M059J (cell line): ENCODE measurements around the gene PXDN. TPM values are rescaled to one million over a fixed set of nuclear protein-coding genes. Genes with fewer than 3 reads are reported as not detected.
A peak's percentile ranks its signal among the peaks of the same experiment; 100 is the strongest.
"Not testable (repeated sequence)": the region's sequence is repeated elsewhere in the genome, so short reads cannot be mapped to it uniquely, and the experiment has no call there.

Experiments
- DNase-seq: peaks from one replicate; pipeline ENCODE4 v3.0.0-alpha.2; 2012; ENCODE audit warnings: low read depth
- total RNA-seq: library from RNA; depleted of rRNA; stranded (reverse); fragments of >200 nt; shearing (Covaris generic); gene quantifications from 2 replicates; pipeline ENCODE4 v1.2.3, GENCODE V29; 2014

The PXDN gene
- total RNA-seq, 1 experiment from 2014 or later, result 115 TPM

- DNase-seq, result no peak
These were observed 110.3 kb downstream of the PXDN start for GRCh38 chr2:1633936-1634587.

- no peak for DNase-seq
These were observed 111.1 kb downstream of the PXDN start for GRCh38 chr2:1633092-1633671.

GRCh38 chr2:1632510-1632909 lies 111.8 kb downstream of the PXDN start:
- DNase-seq, result no peak

GRCh38 chr2:1632002-1632348 lies 112.3 kb downstream of the PXDN start:
- peak; percentile 81 for DNase-seq

DNA sequence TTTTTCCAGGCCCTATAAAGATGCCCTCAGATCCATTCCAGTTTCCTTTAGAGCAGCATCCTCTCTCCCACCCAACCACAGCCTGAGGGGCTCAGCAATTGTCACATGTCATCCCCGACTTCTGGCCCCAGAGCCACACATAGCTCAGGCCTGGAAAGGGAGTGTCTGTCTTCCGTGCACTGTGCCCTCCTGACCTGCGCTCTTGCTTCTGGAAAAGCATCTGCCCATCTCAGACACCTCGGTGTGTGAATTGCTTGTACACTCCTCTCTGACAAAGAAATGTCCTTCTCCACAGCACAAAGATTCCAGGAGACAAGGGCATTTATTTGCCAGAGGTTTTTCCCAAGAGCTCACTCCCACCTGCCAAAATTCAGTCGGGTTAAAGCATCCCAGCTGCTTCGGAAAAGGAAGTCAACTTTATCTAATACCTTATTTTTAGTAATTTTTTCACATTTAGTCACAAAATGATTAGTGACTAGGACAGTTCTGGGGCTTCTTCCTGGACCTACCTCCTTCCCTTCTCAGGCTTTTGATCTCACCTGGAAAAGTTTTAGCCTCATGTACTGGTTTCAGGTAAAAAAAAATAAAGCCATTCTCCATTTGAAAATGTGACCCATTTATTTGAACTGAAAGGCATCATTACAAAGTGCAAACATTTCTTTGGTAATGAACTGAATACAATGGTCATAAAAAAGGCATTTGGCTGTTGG lies 112.9 kb downstream of the PXDN start:
- DNase-seq, result no peak

GRCh38 chr2:1628893-1629292 lies 115.4 kb downstream of the PXDN start:
- peak; percentile 77 for DNase-seq

DNA sequence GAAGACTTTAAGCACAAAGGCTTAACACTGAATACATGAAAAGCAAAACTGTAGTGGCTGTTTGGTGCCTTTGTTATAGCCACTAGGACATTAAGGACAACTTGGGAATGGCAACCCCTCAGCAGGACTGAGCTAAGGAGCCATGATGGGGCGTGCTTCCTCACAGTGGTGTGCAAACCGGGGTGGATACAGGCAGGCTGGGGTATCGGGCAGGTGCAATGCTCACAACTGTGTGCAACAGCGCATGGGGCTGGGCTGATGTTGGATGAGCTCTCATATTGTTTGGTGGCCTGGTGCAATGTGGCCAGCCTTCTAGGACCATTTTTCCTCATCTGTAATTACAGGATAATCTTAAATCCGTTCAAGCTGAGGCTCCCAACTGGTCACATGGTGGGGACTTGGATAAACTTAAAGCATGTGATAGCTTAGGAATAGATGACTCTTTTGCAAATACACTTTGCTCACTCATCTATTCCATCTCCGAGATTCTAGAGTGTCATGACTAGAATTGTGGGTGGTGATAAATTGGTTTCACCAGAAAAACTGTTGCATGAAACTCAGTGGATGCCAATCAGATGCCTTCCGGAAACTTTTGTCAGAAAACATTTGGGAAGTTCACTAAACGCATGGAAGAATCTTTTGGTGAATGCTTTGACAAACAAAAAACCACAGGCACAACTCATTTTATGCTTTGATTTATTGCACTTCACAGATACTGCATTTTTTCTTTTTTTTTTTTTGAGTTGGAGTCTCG lies 116.5 kb downstream of the PXDN start:
- DNase-seq, result peak; percentile 65

DNA sequence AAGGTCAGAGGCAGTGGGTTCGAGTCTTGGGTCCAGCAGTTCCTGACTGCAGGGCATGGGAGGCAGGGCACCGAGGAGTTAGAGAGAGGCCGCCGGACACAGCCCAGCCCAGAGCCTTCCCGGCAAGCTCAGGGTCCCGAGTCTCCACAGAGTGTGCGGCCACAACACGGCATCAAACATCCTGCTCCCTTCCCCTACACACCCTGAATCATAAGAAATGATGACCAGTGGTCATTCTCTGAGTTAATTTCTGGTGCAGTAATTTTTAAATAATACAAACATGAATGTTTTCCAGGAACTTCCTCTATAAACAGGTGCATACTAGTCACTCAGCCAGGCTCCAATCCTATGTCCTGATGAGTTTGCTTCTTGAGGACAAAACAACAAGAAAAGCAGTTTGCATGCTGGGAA lies 118.0 kb downstream of the PXDN start:
- no peak for DNase-seq

DNA sequence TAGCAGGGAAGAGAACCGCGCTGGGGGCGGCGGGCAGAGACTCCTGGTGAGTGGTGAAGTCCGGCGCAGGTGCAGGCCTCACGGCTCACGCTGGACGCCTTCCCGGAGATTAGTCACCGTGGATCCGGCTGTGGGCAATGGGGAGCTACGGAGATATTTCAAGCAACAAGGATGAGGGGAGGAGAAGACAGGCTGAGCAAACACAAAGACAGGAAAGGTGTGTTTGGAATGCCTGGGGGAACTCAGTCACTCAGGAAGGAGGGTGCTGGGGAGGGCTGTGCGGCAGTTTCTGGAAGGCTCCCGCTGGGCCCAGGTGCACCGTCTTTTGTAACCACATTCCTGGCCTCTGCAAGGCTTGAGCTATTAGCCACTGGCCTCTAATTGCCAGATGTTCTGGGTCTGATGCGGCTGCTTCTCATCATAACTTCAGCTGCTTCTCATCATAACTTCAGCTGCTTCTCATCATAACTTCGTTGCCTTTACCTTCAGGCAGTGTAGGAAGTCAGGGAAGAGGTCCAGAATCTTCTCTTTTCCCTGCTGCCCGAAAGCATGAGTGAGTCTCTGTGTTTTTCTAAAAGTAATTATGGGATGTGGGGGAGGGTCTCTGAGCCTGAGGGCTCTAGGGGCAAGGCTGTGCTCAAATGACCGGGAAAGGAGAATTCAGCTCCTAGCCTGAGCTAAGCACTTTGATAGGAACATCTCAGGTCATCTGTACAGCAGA lies 118.9 kb downstream of the PXDN start:
- DNase-seq, result peak; percentile 87

DNA sequence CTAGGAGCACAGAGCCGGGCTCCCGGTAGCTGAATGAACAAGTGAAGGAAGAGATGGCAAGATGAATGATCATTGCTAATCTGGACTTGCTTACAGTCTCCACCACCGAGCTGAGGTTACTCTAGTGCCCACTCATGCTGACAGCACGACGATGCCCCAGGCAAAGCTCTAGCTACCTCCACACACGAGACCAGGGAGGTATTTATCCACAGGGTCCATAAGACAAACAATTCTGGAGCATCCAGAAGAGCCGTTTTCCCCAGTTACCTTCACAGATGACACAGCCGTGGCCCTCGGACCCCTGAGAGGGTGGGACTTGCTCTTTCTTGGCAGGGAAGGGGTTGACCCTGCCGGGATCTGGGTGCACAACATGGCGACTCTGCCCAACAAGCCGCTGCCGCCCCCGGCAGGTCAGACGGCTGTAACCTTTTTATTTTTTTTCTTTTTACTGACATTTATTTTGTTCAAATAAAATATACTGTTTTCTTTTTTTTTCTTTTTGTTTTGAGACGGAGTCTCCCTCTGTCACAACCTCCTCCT lies 120.3 kb downstream of the PXDN start:
- no peak for DNase-seq

DNA sequence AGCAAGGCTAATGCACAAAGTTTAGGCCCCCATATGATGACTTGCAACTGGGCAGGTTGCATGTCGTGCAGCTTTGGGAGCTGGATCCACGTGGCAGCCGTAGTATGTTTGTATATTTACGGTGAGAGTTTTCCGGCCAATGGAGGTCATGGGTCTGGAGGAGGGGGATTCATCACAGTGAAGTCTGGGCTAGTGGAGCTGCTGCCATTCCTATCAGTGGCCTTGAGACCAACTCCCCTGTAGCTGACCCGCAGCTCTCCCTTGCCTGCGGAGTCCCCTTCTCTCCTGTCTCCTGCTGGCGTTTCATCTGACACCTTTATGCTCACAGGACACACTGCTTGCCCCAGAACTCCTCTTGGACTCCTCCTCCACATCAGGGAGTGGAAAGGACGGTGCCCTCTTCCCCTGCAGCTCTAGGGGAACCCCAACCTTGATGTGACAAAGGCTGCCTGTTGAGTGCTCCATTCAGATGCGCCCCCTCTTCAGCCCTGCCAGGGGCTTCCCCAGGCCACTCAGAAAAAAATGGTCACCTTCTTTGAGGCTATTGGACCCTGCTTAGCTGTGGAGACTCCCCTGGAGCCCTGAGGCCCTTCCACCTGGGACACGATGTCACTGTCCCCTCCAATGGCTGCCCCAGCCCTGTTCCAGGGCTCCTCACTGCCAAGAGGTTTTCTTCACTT lies 121.7 kb downstream of the PXDN start:
- no peak for DNase-seq

GRCh38 chr2:1621976-1622375 lies 122.3 kb downstream of the PXDN start:
- not testable (repeated sequence) for DNase-seq

DNA sequence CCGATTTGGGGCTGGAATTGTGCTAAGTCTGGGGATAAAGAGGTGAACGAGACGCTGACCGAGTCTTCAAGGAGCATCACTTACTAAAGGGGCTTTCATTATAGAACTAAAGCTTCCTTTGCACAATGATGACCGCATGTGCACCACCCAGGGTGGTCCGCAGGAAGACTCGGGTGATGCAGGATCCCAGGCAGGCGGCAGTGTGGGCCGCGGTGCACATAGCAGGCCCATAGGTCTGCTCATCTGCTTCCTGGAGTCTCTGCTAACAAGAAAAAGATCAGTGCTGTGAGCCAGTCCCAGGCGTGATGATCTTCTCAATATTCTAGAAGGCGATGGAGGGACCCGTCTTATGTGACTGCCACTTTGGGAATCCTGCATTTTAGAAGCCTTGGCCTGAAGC lies 122.8 kb downstream of the PXDN start:
- DNase-seq, result no peak

DNA sequence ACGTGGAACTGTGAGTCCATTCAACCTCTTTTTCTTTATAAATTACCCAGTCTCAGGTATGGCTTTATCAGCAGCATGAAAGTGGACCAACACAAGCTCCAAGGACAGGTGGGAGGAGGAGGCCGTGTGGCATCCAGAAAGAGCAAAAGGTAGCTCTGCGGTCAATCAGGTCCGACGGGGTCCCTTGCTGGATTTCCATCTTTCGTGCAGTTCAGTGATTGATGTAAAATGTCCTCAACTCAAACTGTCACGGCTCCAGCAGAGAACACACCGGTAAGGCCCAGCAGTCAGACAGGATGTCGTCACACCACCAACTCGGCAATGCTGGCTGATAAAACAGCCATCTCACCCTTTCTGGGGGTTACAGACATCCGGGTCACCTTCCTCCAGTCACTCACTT lies 123.3 kb downstream of the PXDN start:
- no peak for DNase-seq

DNA sequence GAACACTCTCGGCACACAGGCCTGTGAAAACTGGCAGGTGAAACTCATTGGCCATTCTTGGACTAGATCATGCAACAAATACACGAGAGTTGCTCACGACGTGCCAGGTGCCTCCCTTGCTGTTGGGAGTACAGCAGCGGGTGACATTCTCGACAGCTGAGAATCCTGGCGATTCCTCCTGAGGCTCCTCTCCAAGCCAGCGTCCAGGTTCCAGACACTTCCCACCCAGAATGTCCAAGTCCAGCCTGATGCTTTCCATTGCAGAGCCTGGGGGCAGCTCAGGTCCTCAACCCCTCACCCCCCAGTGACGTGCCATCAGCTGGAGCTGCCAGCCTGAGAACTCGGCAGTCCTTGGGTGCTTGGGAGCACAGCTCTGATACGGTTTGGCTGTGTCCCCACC lies 124.2 kb downstream of the PXDN start:
- DNase-seq, result no peak

GRCh38 chr2:1619556-1619955 lies 124.8 kb downstream of the PXDN start:
- DNase-seq, result no peak

GRCh38 chr2:1618974-1619373 lies 125.3 kb downstream of the PXDN start:
- no peak for DNase-seq

GRCh38 chr2:1618191-1618961 lies 125.9 kb downstream of the PXDN start:
- no peak for DNase-seq

DNA sequence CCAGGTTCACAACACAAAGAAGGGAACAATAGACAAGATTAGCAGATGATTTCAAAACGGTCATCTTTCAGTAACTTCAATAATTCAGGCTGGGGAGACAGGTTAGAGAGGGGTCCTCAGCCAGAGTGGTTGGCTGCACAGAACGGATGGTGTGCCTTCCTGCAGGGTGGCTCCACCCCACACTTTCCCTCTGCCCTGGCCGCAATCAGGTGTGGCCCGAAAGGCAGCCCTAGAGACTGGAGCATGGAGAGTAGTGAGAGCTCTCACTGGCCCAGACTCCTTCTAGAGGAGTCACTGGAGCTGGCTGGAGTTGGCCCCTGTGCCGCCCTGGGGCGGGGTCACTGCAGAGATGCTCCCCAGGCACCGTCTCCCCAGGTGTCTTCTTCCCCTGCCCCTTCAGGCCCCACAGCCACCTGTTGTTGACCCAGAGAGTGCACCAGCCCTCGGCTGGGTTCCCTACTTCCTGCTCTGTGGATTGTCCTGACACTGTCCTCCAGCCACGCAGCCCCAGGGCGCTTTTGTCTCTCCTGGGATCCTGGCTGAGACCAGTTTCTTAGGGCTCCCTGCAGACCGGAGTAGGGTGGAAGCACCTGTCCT lies 126.8 kb downstream of the PXDN start:
- no peak for DNase-seq

DNA sequence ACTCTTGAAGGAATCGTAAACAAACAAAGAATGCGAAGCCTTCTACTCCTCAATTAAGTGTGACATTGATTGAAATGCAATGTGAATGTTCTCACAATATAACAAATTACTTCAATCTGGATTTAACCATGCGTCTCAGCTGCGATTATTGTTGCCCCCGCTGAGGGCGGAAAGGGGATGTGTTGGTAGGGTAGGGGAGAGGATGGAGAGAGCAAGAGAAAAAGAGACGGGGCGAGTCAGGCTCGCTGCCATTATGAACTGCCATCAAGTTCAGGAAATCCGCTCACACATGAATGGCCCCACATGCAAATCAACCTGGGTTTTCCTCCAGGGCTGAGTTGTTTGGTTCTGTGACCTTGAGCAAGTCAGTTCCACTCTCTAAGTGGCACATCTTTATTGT lies 129.8 kb downstream of the PXDN start:
- DNase-seq, result no peak
